GM18502 (cell line): Measurements from ENCODE around the gene CEL.
A peak's percentile ranks its signal among the peaks of the same experiment; 100 is the strongest.
"Not testable (repeated sequence)": the region's sequence is repeated elsewhere in the genome, so short reads cannot be mapped to it uniquely, and the experiment has no call there.

Experiments
- ATAC-seq: cut with Tn5 transposase; IDR thresholded peaks from one replicate; pipeline ENCODE4 v1.9.1; 2021; ENCODE audit warnings: mild to moderate bottlenecking; ENCODE audit not compliant: unreplicated experiment, poor library complexity

Gene CEL

DNA sequence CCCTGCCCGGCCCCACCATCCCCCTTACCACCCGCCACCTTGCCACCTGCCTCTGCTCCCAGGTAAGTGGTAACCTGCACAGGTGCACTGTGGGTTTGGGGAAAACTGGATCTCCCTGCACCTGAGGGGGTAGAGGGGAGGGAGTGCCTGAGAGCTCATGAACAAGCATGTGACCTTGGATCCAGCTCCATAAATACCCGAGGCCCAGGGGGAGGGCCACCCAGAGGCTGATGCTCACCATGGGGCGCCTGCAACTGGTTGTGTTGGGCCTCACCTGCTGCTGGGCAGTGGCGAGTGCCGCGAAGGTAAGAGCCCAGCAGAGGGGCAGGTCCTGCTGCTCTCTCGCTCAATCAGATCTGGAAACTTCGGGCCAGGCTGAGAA, at the start of gene CEL:
TSS of gene CEL (plus strand) at position 218 of the 382 bp plus-strand sequence. CDS start at position 240, 22 bp downstream.
- ATAC-seq, result not testable (repeated sequence)

DNA sequence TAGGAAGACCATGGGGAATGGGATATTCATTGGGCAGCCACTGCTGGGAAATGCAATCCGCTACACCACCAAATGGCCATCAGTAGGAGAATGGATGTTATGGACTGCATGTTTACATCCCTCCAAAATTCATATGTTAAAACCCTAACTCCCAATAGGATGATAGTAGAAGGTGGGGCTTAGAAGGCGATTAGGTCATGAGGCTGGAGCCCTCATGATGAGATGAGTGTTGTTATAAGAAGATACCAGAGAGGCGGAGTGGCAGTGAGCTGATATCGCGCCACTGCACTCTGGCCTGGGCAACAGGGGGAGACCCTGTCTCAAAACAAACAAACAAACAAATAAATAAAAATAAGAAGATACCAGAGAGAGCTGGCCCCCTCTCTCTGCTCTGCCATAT, 47.1 kb upstream of the CEL start:
- ATAC-seq, result no peak

GRCh38 chr9:133023117-133023890, 38.5 kb upstream of the CEL start:
- no peak for ATAC-seq

GRCh38 chr9:133026426-133026825, 35.4 kb upstream of the CEL start:
- no peak for ATAC-seq

- ATAC-seq, result no peak
These were observed 34.6 kb upstream of the CEL start for GRCh38 chr9:133027134-133027533.

DNA sequence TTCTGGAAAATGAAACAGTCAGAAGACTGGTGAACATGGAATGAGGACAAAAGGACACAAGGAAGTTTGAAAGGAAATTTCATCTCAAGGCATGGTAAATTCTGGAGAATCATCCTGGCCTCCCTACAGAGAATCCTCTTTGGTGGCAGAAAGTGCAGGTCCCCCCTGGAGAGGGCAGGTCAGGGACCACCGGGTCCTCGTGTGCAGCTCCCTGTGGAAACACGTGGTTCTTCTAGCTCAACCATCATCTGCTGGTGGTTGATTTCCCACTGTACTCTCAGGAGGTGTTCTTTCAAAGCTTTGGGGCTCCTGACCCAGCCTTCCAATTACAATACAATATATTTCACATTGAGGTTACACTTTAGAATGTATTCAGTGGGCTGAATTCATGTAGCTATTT, 33.6 kb upstream of the CEL start:
- no peak for ATAC-seq

GRCh38 chr9:133029994-133030316, 31.8 kb upstream of the CEL start:
- no peak for ATAC-seq

DNA sequence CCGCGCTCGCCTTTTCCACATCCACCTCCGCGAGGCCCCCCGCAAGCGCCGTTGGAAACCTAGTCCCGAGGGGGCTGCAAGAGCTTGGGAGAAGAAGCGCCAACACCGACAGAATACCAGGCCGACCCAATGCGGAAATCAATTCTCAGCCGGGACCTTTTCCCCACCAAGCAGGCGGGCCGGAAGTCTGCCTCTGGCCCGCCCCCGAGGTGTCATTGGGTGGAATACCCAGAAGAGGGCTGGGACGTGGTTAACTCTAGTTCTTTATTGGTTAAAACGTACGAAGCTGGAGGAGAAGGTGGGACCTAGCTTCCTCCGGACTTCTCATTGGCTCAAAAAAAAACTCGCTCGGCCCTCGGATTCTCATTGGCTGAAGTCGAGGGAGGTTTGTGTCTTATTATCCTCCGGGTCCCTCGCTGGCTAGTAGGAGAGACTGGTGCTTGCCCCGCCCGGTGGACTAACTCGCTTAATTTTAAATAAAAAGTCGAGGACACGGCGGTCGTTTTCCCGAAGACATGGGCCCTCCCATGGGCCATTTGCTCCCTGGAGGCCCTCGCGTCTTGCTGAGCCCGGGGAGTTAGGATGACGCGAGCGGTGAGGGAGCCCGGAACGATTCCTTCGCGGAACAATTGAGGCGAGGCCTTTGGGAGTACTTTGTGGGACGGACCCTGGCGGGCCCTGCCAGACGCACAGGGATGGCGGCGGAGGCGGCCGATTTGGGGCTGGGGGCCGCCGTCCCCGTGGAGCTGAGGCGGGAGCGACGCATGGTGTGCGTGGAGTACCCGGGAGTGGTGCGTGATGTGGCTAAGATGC, 31.3 kb upstream of the CEL start, which contains the start of gene GTF3C5:
TSS of gene GTF3C5 (plus strand) at position 681 of the 813 bp plus-strand sequence. CDS start at position 696, 15 bp downstream.
- peak; percentile 91 for ATAC-seq

- no peak for ATAC-seq
These were observed 30.7 kb upstream of the CEL start for GRCh38 chr9:133031130-133031422.

DNA sequence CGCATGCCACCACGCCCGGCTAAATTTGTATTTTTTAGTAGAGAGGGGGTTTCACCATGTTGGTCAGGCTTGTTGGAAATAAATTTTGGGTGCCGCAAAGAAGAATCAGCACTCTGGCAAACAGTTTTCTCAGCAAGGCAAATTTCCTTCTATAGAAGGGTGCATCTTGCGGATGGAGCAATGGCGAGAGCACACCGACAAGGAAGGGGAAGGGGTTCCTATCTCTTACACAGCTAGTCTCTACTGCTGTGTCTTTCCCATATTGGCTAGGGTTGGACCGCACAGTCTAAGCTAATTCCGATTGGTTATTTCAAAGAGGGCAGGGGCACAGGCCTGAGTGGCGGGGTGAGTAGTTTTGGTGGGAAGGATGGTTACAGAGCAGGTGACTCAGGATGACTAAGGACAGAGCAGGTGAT, 30.3 kb upstream of the CEL start:
- no peak for ATAC-seq

DNA sequence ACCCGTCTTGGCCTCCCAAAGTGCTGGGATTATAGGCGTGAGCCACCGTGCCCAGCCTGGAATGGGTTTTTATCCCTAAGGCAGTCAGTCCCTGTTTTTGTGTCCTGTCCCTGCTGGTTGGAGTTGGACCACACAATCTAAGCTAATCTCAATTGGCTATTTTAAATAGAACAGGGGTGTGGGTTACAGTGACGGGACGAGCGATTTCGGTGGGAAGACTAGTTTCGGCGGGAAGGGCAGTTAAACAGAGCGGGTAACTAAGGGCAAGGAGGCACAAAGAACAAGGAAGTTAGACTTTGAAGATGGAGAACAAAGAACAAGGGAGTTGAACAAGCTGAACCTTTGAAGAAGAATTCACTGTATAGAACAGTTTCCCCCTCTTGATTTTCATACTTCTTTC, 29.6 kb upstream of the CEL start:
- ATAC-seq, result no peak

DNA sequence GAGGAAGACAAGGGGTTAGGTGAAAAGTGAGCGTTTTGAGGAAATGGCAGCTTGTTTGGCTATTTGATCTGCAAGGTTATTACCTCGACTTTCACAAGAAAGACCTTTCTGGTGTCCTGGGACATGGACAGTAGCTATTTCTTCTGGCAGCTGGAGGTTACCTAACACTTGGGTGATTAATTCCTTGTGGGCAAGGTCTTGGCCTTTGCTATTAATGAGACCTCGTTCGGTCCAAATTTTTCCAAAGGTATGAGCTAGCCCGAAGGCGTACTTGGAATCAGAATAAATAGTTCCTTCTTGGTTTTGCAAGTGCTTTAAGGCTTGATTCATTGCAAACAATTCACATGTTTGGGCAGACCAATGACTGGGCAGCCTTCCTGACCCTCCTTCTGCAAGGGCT, 26.1 kb upstream of the CEL start:
- ATAC-seq, result no peak

- no peak for ATAC-seq
These were observed 23.8 kb upstream of the CEL start for GRCh38 chr9:133037775-133038515.

- ATAC-seq, result not testable (repeated sequence)
These were observed 20.8 kb upstream of the CEL start for GRCh38 chr9:133040892-133041479.

- ATAC-seq, result no peak
These were observed 19.8 kb upstream of the CEL start for GRCh38 chr9:133041958-133042357.

DNA sequence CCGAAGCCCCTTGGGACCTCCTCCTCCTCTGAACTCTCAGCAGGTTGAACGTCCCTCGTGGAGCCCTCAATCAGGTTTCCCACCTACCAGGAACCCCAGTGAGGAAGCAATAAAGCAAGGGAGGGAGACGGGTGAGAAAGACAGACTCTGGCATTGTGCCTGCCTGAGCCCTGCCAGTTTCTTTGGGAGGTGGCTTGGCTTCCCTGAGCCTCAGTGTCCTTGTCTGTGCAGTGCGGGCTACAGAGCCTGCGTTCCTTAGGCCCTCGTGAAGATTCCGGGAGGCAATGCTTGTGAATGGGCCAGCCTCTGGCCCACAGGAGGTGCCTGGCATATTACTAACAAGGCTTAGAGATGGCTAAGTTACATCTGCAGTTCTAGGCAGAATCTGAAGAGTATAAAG, 19.1 kb upstream of the CEL start:
- no peak for ATAC-seq

GRCh38 chr9:133043449-133044035, 18.2 kb upstream of the CEL start:
- ATAC-seq, result no peak

GRCh38 chr9:133044125-133044524, 17.7 kb upstream of the CEL start:
- ATAC-seq, result no peak

DNA sequence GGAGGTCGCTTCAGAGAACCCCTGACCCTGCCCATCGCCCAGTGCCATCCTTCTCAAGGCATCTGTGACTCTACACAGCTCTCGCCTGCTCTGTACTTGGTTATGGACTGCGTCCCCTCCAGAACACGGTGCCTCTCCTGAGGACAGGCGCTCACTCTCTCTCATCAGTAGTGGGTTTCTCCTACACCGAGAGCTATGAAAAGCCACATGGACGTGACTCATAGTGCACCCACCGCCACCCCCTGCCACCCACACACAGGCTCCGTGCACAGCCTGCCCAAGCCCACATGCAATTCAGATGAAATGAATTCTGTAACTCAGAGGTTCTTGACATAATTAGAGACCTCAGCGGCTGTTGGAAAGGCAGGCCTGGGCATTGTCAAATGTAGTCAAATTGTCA, 17.1 kb upstream of the CEL start:
- no peak for ATAC-seq

DNA sequence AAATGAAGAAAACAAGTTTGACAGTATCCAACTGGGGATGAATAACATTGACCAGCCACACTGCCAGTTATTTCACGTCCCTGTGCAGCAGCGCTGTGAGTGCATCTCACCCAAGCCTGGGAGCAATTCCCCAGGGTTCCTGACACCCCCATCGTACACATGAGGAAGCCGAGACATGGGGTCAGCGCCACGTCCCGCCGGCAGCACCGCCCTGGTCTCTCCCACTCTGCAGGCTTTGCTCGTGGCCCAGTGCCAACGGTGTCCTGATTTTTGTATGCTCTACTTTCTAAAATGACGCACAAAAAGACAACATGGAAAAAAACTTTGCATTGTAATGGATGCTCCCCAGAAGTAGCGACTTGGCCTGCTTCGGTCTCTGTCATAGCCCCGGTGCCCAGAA, 16.6 kb upstream of the CEL start:
- no peak for ATAC-seq
